ENCODE data around the gene NDUFB10.

The NDUFB10 gene

GRCh38 chr16:1944612-1945199 is 14.6 kb upstream of the NDUFB10 start:
- TF ChIP-seq POLR2AphosphoS5 (IDR thresholded peaks at IDR 0.05; ENCODE audit: low read depth): no peak
- TF ChIP-seq SPI1 (IDR thresholded peaks at IDR 0.05; ENCODE audit: borderline replicate concordance, low read depth): no peak
- no peak for TF ChIP-seq REST (IDR thresholded peaks at IDR 0.05; ENCODE audit: insufficient replicate concordance, low read depth)
- TF ChIP-seq CTCF (IDR thresholded peaks at IDR 0.05; ENCODE audit: insufficient read depth, low read length): no peak
- Histone ChIP-seq H3K4me3 (replicated peaks; ENCODE audit: insufficient read depth, low read length) (no peak overlapping the region), H3K27me3 (ENCODE audit: insufficient read depth, poor library complexity, severe bottlenecking) (no peaks in the 10 kb centered on the region), H3K27ac (replicated peaks) (no peak overlapping the region)
- no peak for DNase-seq (ENCODE audit: low read depth in 1 of 2, low spot score in 1 of 2)

- Histone ChIP-seq H3K4me3 (replicated peaks; ENCODE audit: insufficient read depth, low read length) (no peak overlapping the region), H3K27ac (replicated peaks) (no peak overlapping the region), H3K27me3 (ENCODE audit: insufficient read depth, poor library complexity, severe bottlenecking) (no peaks in the 10 kb centered on the region)
- no peak for DNase-seq (ENCODE audit: low read depth in 1 of 2, low spot score in 1 of 2)
- TF ChIP-seq SPI1 (IDR thresholded peaks at IDR 0.05; ENCODE audit: borderline replicate concordance, low read depth) (no peak), GABPA (IDR thresholded peaks at IDR 0.05; ENCODE audit: low read depth) (no peak), REST (IDR thresholded peaks at IDR 0.05; ENCODE audit: insufficient replicate concordance, low read depth) (no peak), POLR2AphosphoS5 (IDR thresholded peaks at IDR 0.05; ENCODE audit: low read depth) (no peak), CTCF (IDR thresholded peaks at IDR 0.05; ENCODE audit: insufficient read depth, low read length) (no peak)
Observed at GRCh38 chr16:1945559-1946391, 13.6 kb upstream of the NDUFB10 start.

GRCh38 chr16:1946495-1947368 is 12.6 kb upstream of the NDUFB10 start:
- Histone ChIP-seq H3K4me3 (replicated peaks; ENCODE audit: insufficient read depth, low read length) (no peak overlapping the region), H3K27ac (replicated peaks) (no peak overlapping the region), H3K27me3 (ENCODE audit: insufficient read depth, poor library complexity, severe bottlenecking) (no peaks in the 10 kb centered on the region)
- no peak for DNase-seq (ENCODE audit: low read depth in 1 of 2, low spot score in 1 of 2)
- TF ChIP-seq CTCF (IDR thresholded peaks at IDR 0.05; ENCODE audit: insufficient read depth, low read length) (no peak), REST (IDR thresholded peaks at IDR 0.05; ENCODE audit: insufficient replicate concordance, low read depth) (no peak), POLR2AphosphoS5 (IDR thresholded peaks at IDR 0.05; ENCODE audit: low read depth) (no peak), SPI1 (IDR thresholded peaks at IDR 0.05; ENCODE audit: borderline replicate concordance, low read depth) (no peak), GABPA (IDR thresholded peaks at IDR 0.05; ENCODE audit: low read depth) (no peak)
